Breast epithelium (tissue), 3 donors: ENCODE measurements around the gene LGALS3BP.

Source experiments
- POLR2AphosphoS5 ChIP-seq, 3 donors: sonication (generic); formaldehyde crosslinking; IDR thresholded peaks; one replicate each; pipeline ENCODE4 v1.6.1; 2017; ENCODE audit warnings: antibody characterized with exemption in 3 of 3
- TF ChIP-seq, protein P1 (sequence below), 3 donors: fragments of 450-650 bp; IDR thresholded peaks; one replicate each; pipeline ENCODE4 v1.5.1; 2016 to 2017; ENCODE audit warnings: antibody characterized with exemption in 3 of 3, mild to moderate bottlenecking in 3 of 3, moderate library complexity in 3 of 3

GRCh38 chr17:79027925-79028491 is 48.3 kb upstream of the LGALS3BP start:
- TF ChIP-seq POLR2AphosphoS5 (IDR thresholded peaks at IDR 0.05), result no peak
- TF ChIP-seq, protein P1, sequence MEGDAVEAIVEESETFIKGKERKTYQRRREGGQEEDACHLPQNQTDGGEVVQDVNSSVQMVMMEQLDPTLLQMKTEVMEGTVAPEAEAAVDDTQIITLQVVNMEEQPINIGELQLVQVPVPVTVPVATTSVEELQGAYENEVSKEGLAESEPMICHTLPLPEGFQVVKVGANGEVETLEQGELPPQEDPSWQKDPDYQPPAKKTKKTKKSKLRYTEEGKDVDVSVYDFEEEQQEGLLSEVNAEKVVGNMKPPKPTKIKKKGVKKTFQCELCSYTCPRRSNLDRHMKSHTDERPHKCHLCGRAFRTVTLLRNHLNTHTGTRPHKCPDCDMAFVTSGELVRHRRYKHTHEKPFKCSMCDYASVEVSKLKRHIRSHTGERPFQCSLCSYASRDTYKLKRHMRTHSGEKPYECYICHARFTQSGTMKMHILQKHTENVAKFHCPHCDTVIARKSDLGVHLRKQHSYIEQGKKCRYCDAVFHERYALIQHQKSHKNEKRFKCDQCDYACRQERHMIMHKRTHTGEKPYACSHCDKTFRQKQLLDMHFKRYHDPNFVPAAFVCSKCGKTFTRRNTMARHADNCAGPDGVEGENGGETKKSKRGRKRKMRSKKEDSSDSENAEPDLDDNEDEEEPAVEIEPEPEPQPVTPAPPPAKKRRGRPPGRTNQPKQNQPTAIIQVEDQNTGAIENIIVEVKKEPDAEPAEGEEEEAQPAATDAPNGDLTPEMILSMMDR (IDR thresholded peaks at IDR 0.05), result no peak
